CD14-positive monocyte (primary cell): ENCODE results near the gene A4GNT. TPM values are rescaled to one million over a fixed set of nuclear protein-coding genes. Genes with fewer than 3 reads are reported as not detected.
A peak's percentile ranks its signal among the peaks of the same experiment; 100 is the strongest.

Source experiments
- DNase-seq, 3 donors: peaks; one replicate each; pipeline ENCODE4 v3.0.0-alpha.2; 2011 to 2022
- H2AFZ ChIP-seq: 2 replicates; pipeline ENCODE4 v1.6.0; 2012; ENCODE audit warnings: mild to moderate bottlenecking, low read depth, low read length, inconsistent platforms; ENCODE audit not compliant: insufficient read depth, poor library complexity, severe bottlenecking
- H3K27ac ChIP-seq, 2 donors: 1 replicate in 1 of 2; 2 replicates in 1 of 2; pipeline ENCODE4 v1.5.1; 2012 to 2013; ENCODE audit warnings: low read length in 2 of 2, control low read depth in 1 of 2, inconsistent platforms in 1 of 2, low read depth in 1 of 2, mild to moderate bottlenecking in 1 of 2
- H3K27me3 ChIP-seq, 2 donors: one replicate each; pipeline versions ENCODE4 v1.6.0 to v1.6.1; 2011 to 2013; ENCODE audit warnings: low read length in 2 of 2; ENCODE audit not compliant: control insufficient read depth in 2 of 2, insufficient read depth in 2 of 2
- H3K36me3 ChIP-seq, 2 donors: replicated peaks in 1 of 2; 1 replicate in 1 of 2; 2 replicates in 1 of 2; pipeline versions ENCODE4 v1.5.1 to v1.6.1; 2012 to 2013; ENCODE audit warnings: low read length in 2 of 2, control low read depth in 1 of 2, inconsistent platforms in 1 of 2, mild to moderate bottlenecking in 1 of 2; ENCODE audit not compliant: insufficient read depth in 2 of 2, control insufficient read depth in 1 of 2
- H3K4me1 ChIP-seq, 2 donors: 1 replicate in 1 of 2; 2 replicates in 1 of 2; pipeline versions ENCODE4 v1.5.1 to v1.6.1; 2012 to 2013; ENCODE audit warnings: low read length in 2 of 2, control low read depth in 1 of 2, inconsistent platforms in 1 of 2, mild to moderate bottlenecking in 1 of 2, moderate library complexity in 1 of 2; ENCODE audit not compliant: insufficient read depth in 2 of 2, control insufficient read depth in 1 of 2
- H3K4me2 ChIP-seq: replicated peaks from 2 replicates; pipeline ENCODE3; 2012; ENCODE audit warnings: low read length, moderate library complexity, mild to moderate bottlenecking; ENCODE audit not compliant: poor library complexity, severe bottlenecking; ENCODE audit errors: extremely low read depth
- H3K4me3 ChIP-seq, 3 experiments: fragments of 200-600 bp in 1 of 3; sonication (generic) in 1 of 3; replicated peaks in 1 of 3; 1 replicate in 2 of 3; 2 replicates in 1 of 3; pipeline ENCODE4 v1.5.1; 2011 to 2013; ENCODE audit warnings: low read length in 3 of 3, mild to moderate bottlenecking in 3 of 3, control low read depth in 2 of 3, low read depth in 2 of 3, inconsistent platforms in 1 of 3, moderate library complexity in 1 of 3
- H3K79me2 ChIP-seq: 2 replicates; pipeline ENCODE4 v1.6.0; 2012; ENCODE audit warnings: mild to moderate bottlenecking, control low read depth, inconsistent platforms, low read length, moderate library complexity; ENCODE audit not compliant: insufficient read depth
- H3K9ac ChIP-seq: 2 replicates; pipeline ENCODE4 v1.6.0; 2017; ENCODE audit warnings: low read length, mild to moderate bottlenecking; ENCODE audit not compliant: insufficient read depth, poor library complexity, severe bottlenecking
- H3K9me3 ChIP-seq, 2 donors: replicated peaks in 1 of 2; 1 replicate in 1 of 2; 2 replicates in 1 of 2; pipeline versions ENCODE4 v1.5.1 to v1.6.1; 2012 to 2013; ENCODE audit warnings: low read length in 2 of 2, control low read depth in 1 of 2; ENCODE audit not compliant: control insufficient read depth in 1 of 2, insufficient read depth in 1 of 2
- H4K20me1 ChIP-seq: 2 replicates; pipeline ENCODE4 v1.6.0; 2012; ENCODE audit warnings: mild to moderate bottlenecking, low read length, control low read depth, moderate library complexity; ENCODE audit not compliant: insufficient read depth
- H3K27ac Mint-ChIP-seq, 7 donors: one replicate each; pipeline ENCODE4 v1.8.0; 2020; ENCODE audit warnings: mild to moderate bottlenecking in 7 of 7, mixed read lengths in 7 of 7, moderate library complexity in 6 of 7, inconsistent platforms in 2 of 7
- H3K27me3 Mint-ChIP-seq, 3 donors: one replicate each; pipeline ENCODE4 v1.8.0; 2021 to 2022; ENCODE audit warnings: low read depth in 3 of 3, mild to moderate bottlenecking in 3 of 3, mixed read lengths in 3 of 3, moderate library complexity in 3 of 3, inconsistent platforms in 1 of 3
- H3K36me3 Mint-ChIP-seq, 2 donors: one replicate each; pipeline ENCODE4 v1.8.0; 2020; ENCODE audit warnings: mixed read lengths in 2 of 2, inconsistent platforms in 1 of 2, mild to moderate bottlenecking in 1 of 2
- H3K4me1 Mint-ChIP-seq: one replicate; pipeline ENCODE4 v1.8.0; 2020; ENCODE audit warnings: mild to moderate bottlenecking, mixed read lengths
- H3K4me3 Mint-ChIP-seq, 2 donors: one replicate each; pipeline ENCODE4 v1.8.0; 2020; ENCODE audit warnings: mild to moderate bottlenecking in 2 of 2, mixed read lengths in 2 of 2, moderate library complexity in 1 of 2
- H3K9me3 Mint-ChIP-seq, 7 donors: one replicate each; pipeline ENCODE4 v1.8.0; 2020 to 2022; ENCODE audit warnings: mixed read lengths in 7 of 7, mild to moderate bottlenecking in 6 of 7, moderate library complexity in 6 of 7, inconsistent platforms in 2 of 7
- intact Hi-C, 2 donors: fragments of 100-400 bp; cut with micrococcal nuclease; formaldehyde crosslinking; loops; one replicate each; pipeline versions ENCODE4 v1.15.0 to v1.15.1; 2023
- polyA plus RNA-seq, 3 donors: library from polyadenylated mRNA; depleted of rRNA in 1 of 3; unstranded in 2 of 3; stranded (reverse) in 1 of 3; fragments of 300-500 nt in 2 of 3; fragments of >200 nt in 1 of 3; fragmentation: Illumina TruSeq in 2 of 3; gene quantifications; 1 replicate in 2 of 3; 2 replicates in 1 of 3; pipeline ENCODE4 v1.2.3, GENCODE V29; 2012 to 2021
- TF ChIP-seq, protein P1 (sequence below): fragments of 200-600 bp; IDR thresholded peaks from one replicate; pipeline ENCODE4 v1.8.0; 2022; ENCODE audit warnings: antibody characterized with exemption, mild to moderate bottlenecking

A4GNT gene
- polyA plus RNA-seq, 3 donors, result not detected

DNA sequence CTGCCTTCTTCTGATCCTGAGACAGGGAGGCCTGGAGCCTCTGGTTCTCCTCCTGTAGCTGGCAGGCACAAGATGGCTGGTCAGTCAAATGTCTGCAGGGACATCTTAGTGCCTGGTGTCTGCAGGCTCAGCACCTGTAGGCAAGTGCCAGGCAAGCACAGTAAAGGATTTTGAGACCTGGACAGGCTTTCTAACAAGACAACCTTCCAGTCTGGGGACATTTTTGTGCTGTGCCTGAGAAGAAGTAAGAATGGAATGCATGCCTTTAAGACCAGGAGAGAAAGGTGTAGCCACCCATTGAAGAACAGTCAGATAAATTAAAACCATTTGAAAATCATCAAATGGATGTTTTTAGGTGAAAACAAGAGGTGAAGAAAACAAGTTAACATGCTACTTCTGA, 48.0 kb downstream of the A4GNT start:
- H3K4me3 Mint-ChIP-seq, result no peak overlapping the region
- peaks cover 21% of the 10 kb centered on the region for H3K4me1 Mint-ChIP-seq

DNA sequence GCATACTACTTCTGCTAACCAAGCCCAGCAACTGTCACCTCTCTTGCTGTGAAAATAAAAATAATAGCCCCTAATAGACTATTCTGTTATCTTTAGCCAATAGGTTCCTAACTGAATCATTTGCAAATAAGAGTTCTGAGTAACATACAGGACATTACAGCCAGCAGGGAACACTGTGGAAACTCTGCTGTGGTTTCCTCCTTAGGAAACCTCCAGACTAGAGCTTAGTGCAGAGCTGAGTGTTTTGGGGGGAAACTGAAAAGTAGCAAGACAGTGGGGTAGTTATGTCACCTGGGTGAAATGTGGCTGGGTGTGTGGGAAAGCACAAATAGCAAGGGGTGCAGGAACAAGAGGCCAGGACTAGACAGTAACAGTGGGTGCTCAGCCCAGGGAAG, 49.2 kb downstream of the A4GNT start:
- H3K27me3 ChIP-seq, result no peaks in the 10 kb centered on the region
- no peak overlapping the region for H3K27ac ChIP-seq
- H3K4me3 ChIP-seq, result no peak overlapping the region
- no peaks in the 10 kb centered on the region for H3K79me2 ChIP-seq
- no peaks in the 10 kb centered on the region for H3K36me3 ChIP-seq
- Mint-ChIP-seq H3K27me3 (peaks cover 0 to 3% (median 0%) of the 10 kb centered on the region in 3 donors), H3K27ac (peak overlapping the region in 2 of 7 donors; percentile 51 to 81), H3K4me1 (peaks cover 28% of the 10 kb centered on the region), H3K9me3 (no peaks in the 10 kb centered on the region), H3K4me3 (no peak overlapping the region), H3K36me3 (peaks cover 8 to 10% of the 10 kb centered on the region in 2 donors)
- peaks cover 23 to 39% of the 10 kb centered on the region in 2 donors for H3K4me1 ChIP-seq
- H2AFZ ChIP-seq, result peak overlapping the region; percentile 27
- no peak overlapping the region for H3K9ac ChIP-seq
- no peaks in the 10 kb centered on the region for H4K20me1 ChIP-seq
- DNase-seq, result no peak
- peak overlapping the region; percentile 6 for H3K4me2 ChIP-seq
- TF ChIP-seq, protein P1, sequence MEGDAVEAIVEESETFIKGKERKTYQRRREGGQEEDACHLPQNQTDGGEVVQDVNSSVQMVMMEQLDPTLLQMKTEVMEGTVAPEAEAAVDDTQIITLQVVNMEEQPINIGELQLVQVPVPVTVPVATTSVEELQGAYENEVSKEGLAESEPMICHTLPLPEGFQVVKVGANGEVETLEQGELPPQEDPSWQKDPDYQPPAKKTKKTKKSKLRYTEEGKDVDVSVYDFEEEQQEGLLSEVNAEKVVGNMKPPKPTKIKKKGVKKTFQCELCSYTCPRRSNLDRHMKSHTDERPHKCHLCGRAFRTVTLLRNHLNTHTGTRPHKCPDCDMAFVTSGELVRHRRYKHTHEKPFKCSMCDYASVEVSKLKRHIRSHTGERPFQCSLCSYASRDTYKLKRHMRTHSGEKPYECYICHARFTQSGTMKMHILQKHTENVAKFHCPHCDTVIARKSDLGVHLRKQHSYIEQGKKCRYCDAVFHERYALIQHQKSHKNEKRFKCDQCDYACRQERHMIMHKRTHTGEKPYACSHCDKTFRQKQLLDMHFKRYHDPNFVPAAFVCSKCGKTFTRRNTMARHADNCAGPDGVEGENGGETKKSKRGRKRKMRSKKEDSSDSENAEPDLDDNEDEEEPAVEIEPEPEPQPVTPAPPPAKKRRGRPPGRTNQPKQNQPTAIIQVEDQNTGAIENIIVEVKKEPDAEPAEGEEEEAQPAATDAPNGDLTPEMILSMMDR, result no peak
- H3K9me3 ChIP-seq, result no peaks in the 10 kb centered on the region
- intact Hi-C loops, result no loop called here

More for the DNA sequence above, 48.0 kb downstream of the A4GNT start:
- no peaks in the 10 kb centered on the region for H4K20me1 ChIP-seq
- H3K4me2 ChIP-seq, result no peak overlapping the region
- no peaks in the 10 kb centered on the region for H3K79me2 ChIP-seq
- no peak overlapping the region for H2AFZ ChIP-seq
- peaks cover 8 to 10% of the 10 kb centered on the region in 2 donors for H3K36me3 Mint-ChIP-seq
- TF ChIP-seq, protein P1, result no peak
- no peaks in the 10 kb centered on the region for H3K9me3 Mint-ChIP-seq
- peaks cover 16 to 30% of the 10 kb centered on the region in 2 donors for H3K4me1 ChIP-seq
- no peak overlapping the region for H3K9ac ChIP-seq
- no peaks in the 10 kb centered on the region for H3K36me3 ChIP-seq
- no peaks in the 10 kb centered on the region for H3K9me3 ChIP-seq
- no peak overlapping the region for H3K27ac ChIP-seq
- no peak for DNase-seq
- H3K27me3 ChIP-seq, result no peaks in the 10 kb centered on the region
- intact Hi-C loops, result no loop called here
- peaks cover 0 to 3% (median 0%) of the 10 kb centered on the region in 3 donors for H3K27me3 Mint-ChIP-seq
- no peak overlapping the region for H3K27ac Mint-ChIP-seq
- no peak overlapping the region for H3K4me3 ChIP-seq
